Thoracic aorta (tissue), 2 donors: ENCODE measurements around the gene CELF2. TPM values are rescaled to one million over a fixed set of nuclear protein-coding genes. Genes with fewer than 3 reads are reported as not detected.
"Not testable (repeated sequence)": the region's sequence is repeated elsewhere in the genome, so short reads cannot be mapped to it uniquely, and the experiment has no call there.

Experiments
- ATAC-seq: fragments of 150-250 bp; one replicate; pipeline ENCODE4 v1.8.0; 2017; ENCODE audit warnings: low read depth; ENCODE audit not compliant: insufficient number of reproducible peaks, low FRiP score
- DNase-seq: peaks from one replicate; pipeline ENCODE4 v3.0.0-alpha.2; 2020; ENCODE audit warnings: low spot score
- H3K27ac ChIP-seq, 2 donors: fragments of 200-600 bp; sonication (generic); 1 replicate in 1 of 2; 2 replicates in 1 of 2; pipeline ENCODE4 v1.5.1; 2016; ENCODE audit warnings: mild to moderate bottlenecking in 2 of 2, moderate library complexity in 2 of 2
- H3K27me3 ChIP-seq: fragments of 200-600 bp; sonication (generic); replicated peaks from 2 replicates; pipeline ENCODE4 v1.6.0; 2016; ENCODE audit warnings: mild to moderate bottlenecking; ENCODE audit not compliant: insufficient read depth
- H3K36me3 ChIP-seq: fragments of 200-600 bp; sonication (generic); one replicate; pipeline ENCODE4 v1.5.1; 2016
- H3K4me1 ChIP-seq, 2 donors: fragments of 200-600 bp; sonication (generic); 1 replicate in 1 of 2; 2 replicates in 1 of 2; pipeline versions ENCODE4 v1.5.1 to v1.6.0; 2016; ENCODE audit warnings: low read depth in 2 of 2, mild to moderate bottlenecking in 1 of 2; ENCODE audit not compliant: control insufficient read depth in 1 of 2
- H3K4me3 ChIP-seq: fragments of 200-600 bp; sonication (generic); 2 replicates; pipeline ENCODE4 v1.5.1; 2016; ENCODE audit warnings: mild to moderate bottlenecking
- H3K9me3 ChIP-seq: fragments of 200-600 bp; sonication (generic); 2 replicates; pipeline ENCODE4 v1.5.1; 2016
- CTCF ChIP-seq: fragments of 200-600 bp; sonication (generic); IDR thresholded peaks from one replicate; pipeline ENCODE4 v1.5.1; 2019; ENCODE audit warnings: antibody characterized with exemption
- total RNA-seq, 2 donors: library from RNA; depleted of rRNA; stranded (reverse); fragments of >200 nt; gene quantifications; one replicate each; pipeline versions ENCODE4 v1.1.0 to v1.2.3, GENCODE V29; 2016

The CELF2 gene
- total RNA-seq, 2 donors from 2014 or later: 69.0 to 73.5 TPM

- Histone ChIP-seq H3K4me1 (no peaks in the 10 kb centered on the region), H3K9me3 (no peaks in the 10 kb centered on the region), H3K27ac (no peak overlapping the region), H3K36me3 (no peaks in the 10 kb centered on the region), H3K4me3 (no peak overlapping the region), H3K27me3 (no peaks in the 10 kb centered on the region)
- DNase-seq: no peak
- TF ChIP-seq CTCF: no peak
- ATAC-seq: no peak
These were observed 340.3 kb downstream of the CELF2 start for GRCh38 chr10:11358011-11358410.

- no peak overlapping the region for H3K4me3 ChIP-seq
- no peak overlapping the region for H3K27ac ChIP-seq
- no peaks in the 10 kb centered on the region for H3K27me3 ChIP-seq
- DNase-seq (no peak), ATAC-seq (no peak)
- TF ChIP-seq CTCF: no peak
- H3K36me3 ChIP-seq: no peaks in the 10 kb centered on the region
- H3K9me3 ChIP-seq: no peaks in the 10 kb centered on the region
- H3K4me1 ChIP-seq: no peaks in the 10 kb centered on the region
These were observed 341.4 kb downstream of the CELF2 start for GRCh38 chr10:11358923-11359575.

- Histone ChIP-seq H3K36me3 (no peaks in the 10 kb centered on the region), H3K9me3 (no peaks in the 10 kb centered on the region), H3K4me1 (no peaks in the 10 kb centered on the region), H3K27me3 (no peaks in the 10 kb centered on the region), H3K27ac (no peak overlapping the region), H3K4me3 (no peak overlapping the region)
- no peak for ATAC-seq
- no peak for DNase-seq
- no peak for TF ChIP-seq CTCF
These were observed 342.2 kb downstream of the CELF2 start for GRCh38 chr10:11359869-11360268.

- Histone ChIP-seq H3K4me1 (no peaks in the 10 kb centered on the region), H3K27ac (no peak overlapping the region), H3K36me3 (no peaks in the 10 kb centered on the region), H3K27me3 (no peaks in the 10 kb centered on the region), H3K9me3 (no peaks in the 10 kb centered on the region), H3K4me3 (no peak overlapping the region)
- no peak for TF ChIP-seq CTCF
- DNase-seq (no peak), ATAC-seq (no peak)
These were observed 345.8 kb downstream of the CELF2 start for GRCh38 chr10:11363497-11363896.

- ATAC-seq: no peak
- H3K27ac ChIP-seq: no peak overlapping the region
These were observed 346.6 kb downstream of the CELF2 start for GRCh38 chr10:11364241-11364640.

GRCh38 chr10:11366889-11367288 is 349.2 kb downstream of the CELF2 start:
- not testable (repeated sequence) for H3K9me3 ChIP-seq, H3K4me1 ChIP-seq, DNase-seq, H3K27me3 ChIP-seq, H3K36me3 ChIP-seq, H3K4me3 ChIP-seq, H3K27ac ChIP-seq, ATAC-seq

More at GRCh38 chr10:11364241-11364640, 346.6 kb downstream of the CELF2 start:
- H3K4me1 ChIP-seq: no peaks in the 10 kb centered on the region
- no peaks in the 10 kb centered on the region for H3K27me3 ChIP-seq
- TF ChIP-seq CTCF: no peak
- no peak for DNase-seq
- no peak overlapping the region for H3K4me3 ChIP-seq
- no peaks in the 10 kb centered on the region for H3K9me3 ChIP-seq
- no peaks in the 10 kb centered on the region for H3K36me3 ChIP-seq
